Left kidney (tissue), 2 donors: ENCODE results near the gene FNDC3A. TPM values are rescaled to one million over a fixed set of nuclear protein-coding genes. Genes with fewer than 3 reads are reported as not detected.

ENCODE experiments used
- DNase-seq: peaks from one replicate; pipeline ENCODE4 v3.0.0-alpha.2; 2013
- polyA plus RNA-seq: library from polyadenylated mRNA; unstranded; fragments of 120-200 nt; gene quantifications from one replicate; pipeline ENCODE4 v1.2.1, GENCODE V29; 2013; ENCODE audit not compliant: insufficient read length

The FNDC3A gene
- polyA plus RNA-seq, 1 donor = 103 TPM

GRCh38 chr13:49218493-49219051 is 242.9 kb downstream of the FNDC3A start:
- no peak for DNase-seq

- DNase-seq = no peak
Measured at GRCh38 chr13:49219647-49220035, 243.9 kb downstream of the FNDC3A start.

- DNase-seq = no peak
Measured at GRCh38 chr13:49220036-49220855, 244.5 kb downstream of the FNDC3A start, which contains the start of gene MLNR. TSS of gene MLNR (plus strand) at chr13:49220338. CDS start at chr13:49220338, 0 bp downstream.

- no peak for DNase-seq
Measured at GRCh38 chr13:49220856-49221589, 245.3 kb downstream of the FNDC3A start.

- no peak for DNase-seq
Measured at GRCh38 chr13:49221590-49221965, 245.9 kb downstream of the FNDC3A start.

GRCh38 chr13:49225223-49226042 is 249.7 kb downstream of the FNDC3A start:
- DNase-seq = no peak

GRCh38 chr13:49226613-49227012 is 250.9 kb downstream of the FNDC3A start:
- no peak for DNase-seq

GRCh38 chr13:49234741-49235140 is 259.0 kb downstream of the FNDC3A start:
- no peak for DNase-seq

- DNase-seq = no peak
Measured at GRCh38 chr13:49235856-49236431, 260.2 kb downstream of the FNDC3A start.

GRCh38 chr13:49238621-49239020 is 262.9 kb downstream of the FNDC3A start:
- no peak for DNase-seq

GRCh38 chr13:49240017-49240416 is 264.3 kb downstream of the FNDC3A start:
- DNase-seq = no peak

GRCh38 chr13:49241296-49241695 is 265.6 kb downstream of the FNDC3A start:
- DNase-seq = no peak

GRCh38 chr13:49245101-49245500 is 269.4 kb downstream of the FNDC3A start:
- no peak for DNase-seq

- no peak for DNase-seq
Measured at GRCh38 chr13:49246850-49247642, 271.3 kb downstream of the FNDC3A start.

GRCh38 chr13:49247643-49248621 is 272.2 kb downstream of the FNDC3A start, which contains the start of gene CDADC1:
TSS of gene CDADC1 (plus strand) at chr13:49247925. CDS start at chr13:49248038, 113 bp downstream.
- peak; percentile 97 for DNase-seq

- DNase-seq = no peak
Measured at GRCh38 chr13:49248622-49249002, 272.9 kb downstream of the FNDC3A start.

- no peak for DNase-seq
Measured at GRCh38 chr13:49251326-49251725, 275.6 kb downstream of the FNDC3A start.

GRCh38 chr13:49253310-49253709 is 277.6 kb downstream of the FNDC3A start:
- DNase-seq = no peak

GRCh38 chr13:49254007-49254406 is 278.3 kb downstream of the FNDC3A start:
- DNase-seq = no peak

- no peak for DNase-seq
Measured at GRCh38 chr13:49256841-49257240, 281.1 kb downstream of the FNDC3A start.
